A549 treated with Hydrocortisone at 1 μM for 4 hours (cell line): ENCODE measurements around the gene KRT13. TPM values are rescaled to one million over a fixed set of nuclear protein-coding genes. Genes with fewer than 3 reads are reported as not detected.

Source experiments
- total RNA-seq: library from RNA; stranded (reverse); fragments of 200-300 nt; extraction: Qiagen RNA extraction; gene quantifications from 5 replicates; pipeline ENCODE4 v1.2.3, GENCODE V29; 2022

Gene KRT13
- total RNA-seq, result 0.09 to 0.29 TPM (median 0.24 TPM) in 5 replicates

GRCh38 chr17:41505007-41505808 lies at the start of gene KRT13:
Gene KRT13 (minus strand): TSS chr17:41505612. CDS start chr17:41505550, 62 bp downstream.

GRCh38 chr17:41518789-41519449 lies 13.5 kb upstream of the KRT13 start, which contains the start of gene KRT15:
Gene KRT15 (minus strand): TSS chr17:41518890. CDS start chr17:41518827, 63 bp downstream.

GRCh38 chr17:41489531-41489930 lies 15.9 kb downstream of the KRT13 start, which contains the start of gene KRT36:
Gene KRT36 (minus strand): TSS chr17:41489910. CDS start chr17:41489864, 46 bp downstream.

GRCh38 chr17:41481036-41481435 lies 24.4 kb downstream of the KRT13 start, which contains the start of gene KRT35:
Gene KRT35 (minus strand): TSS chr17:41481151. CDS start chr17:41481097, 54 bp downstream.

GRCh38 chr17:41466988-41467387 lies 38.4 kb downstream of the KRT13 start, which contains the start of gene KRT32:
Gene KRT32 (minus strand): TSS chr17:41467386. CDS start chr17:41467325, 61 bp downstream.

Other genes starting within 250 kb of the KRT13 start
- gene KRTAP9-6, start 240.2 kb downstream of the KRT13 start, total RNA-seq, result not detected in 5 replicates
- gene KRTAP9-7, start 229.9 kb downstream of the KRT13 start, total RNA-seq, result not detected in 5 replicates
- not detected in 5 replicates for gene KRTAP29-1, start 202.8 kb downstream of the KRT13 start, total RNA-seq
- not detected in 5 replicates for gene KRTAP16-1, start 196.3 kb downstream of the KRT13 start, total RNA-seq
- gene KRTAP17-1, start 189.9 kb downstream of the KRT13 start, total RNA-seq, result not detected in 5 replicates
- not detected in 5 replicates for gene KRT33A, start 154.8 kb downstream of the KRT13 start, total RNA-seq
- gene KRT33B, start 135.8 kb downstream of the KRT13 start, total RNA-seq, result not detected in 5 replicates
- gene KRT34, start 123.3 kb downstream of the KRT13 start, total RNA-seq, result 0.22 to 0.52 TPM (median 0.46 TPM) in 5 replicates
- not detected in 5 replicates for gene KRT31, start 108.0 kb downstream of the KRT13 start, total RNA-seq
- gene KRT37, start 81.0 kb downstream of the KRT13 start, total RNA-seq, result not detected in 5 replicates
- gene KRT38, start 64.6 kb downstream of the KRT13 start, total RNA-seq, result not detected in 5 replicates
- 0.05 to 0.07 TPM (median 0.06 TPM) in 3 of 5 replicates, not detected in the others for gene KRT32, start 38.2 kb downstream of the KRT13 start, total RNA-seq
- gene KRT35, start 24.5 kb downstream of the KRT13 start, total RNA-seq, result not detected in 5 replicates
- not detected in 5 replicates for gene KRT36, start 15.7 kb downstream of the KRT13 start, total RNA-seq
- 2.1 to 3.9 TPM (median 3.2 TPM) in 5 replicates for gene KRT15, start 13.3 kb upstream of the KRT13 start, total RNA-seq
- gene KRT19, start 22.7 kb upstream of the KRT13 start, total RNA-seq, result 40.6 to 55.7 TPM (median 46.2 TPM) in 5 replicates
- gene KRT9, start 66.4 kb upstream of the KRT13 start, total RNA-seq, result not detected in 5 replicates
- 0.08 to 0.17 TPM (median 0.13 TPM) in 4 of 5 replicates, not detected in the other for gene KRT14, start 81.3 kb upstream of the KRT13 start, total RNA-seq
- 0.51 to 1.3 TPM (median 1.1 TPM) in 5 replicates for gene KRT16, start 107.2 kb upstream of the KRT13 start, total RNA-seq
- gene KRT17, start 119.0 kb upstream of the KRT13 start, total RNA-seq, result 0.54 to 1.9 TPM (median 0.78 TPM) in 5 replicates
- 1,220 to 1,509 TPM (median 1,323 TPM) in 5 replicates for gene EIF1, start 183.3 kb upstream of the KRT13 start, total RNA-seq
- 0.38 to 0.59 TPM in 2 of 5 replicates, not detected in the others for gene GAST, start 206.7 kb upstream of the KRT13 start, total RNA-seq
- gene HAP1, start 229.0 kb upstream of the KRT13 start, total RNA-seq, result 1.3 to 1.7 TPM (median 1.4 TPM) in 5 replicates